AG04450 (cell line): Measurements from ENCODE around the gene LIM2. TPM values are rescaled to one million over a fixed set of nuclear protein-coding genes. Genes with fewer than 3 reads are reported as not detected.
A peak's percentile ranks its signal among the peaks of the same experiment; 100 is the strongest.
"Not testable (repeated sequence)": the region's sequence is repeated elsewhere in the genome, so short reads cannot be mapped to it uniquely, and the experiment has no call there.

ENCODE experiments used
- CTCF ChIA-PET: fragments of 300-600, 350-600 bp; formaldehyde crosslinking; extraction: SDS; loops from one replicate; lab custom pipeline; 2022; ENCODE audit warnings: antibody characterized with exemption, inconsistent platforms; lab: Charles Lee
- POLR2A ChIA-PET: fragments of 350-600 bp; formaldehyde crosslinking; extraction: SDS; loops from one replicate; lab custom pipeline; 2021; ENCODE audit warnings: antibody characterized with exemption, inconsistent platforms; lab: Yijun Ruan, JAX
- DNase-seq: peaks from one replicate; pipeline ENCODE4 v3.0.0-alpha.2; 2011; ENCODE audit warnings: low read depth, low spot score
- H3K27ac ChIP-seq: one replicate; pipeline ENCODE4 v1.5.1; 2012; ENCODE audit warnings: low read depth, low read length, control low read depth
- H3K27me3 ChIP-seq: one replicate; pipeline ENCODE4 v1.6.0; 2012; ENCODE audit warnings: low read length; ENCODE audit not compliant: control insufficient read depth, insufficient read depth
- H3K4me3 ChIP-seq: 2 replicates; pipeline ENCODE4 v1.5.1; 2011; ENCODE audit warnings: mild to moderate bottlenecking, low read depth, low read length, control low read depth
- H3K9me3 ChIP-seq: 2 replicates; pipeline ENCODE4 v1.5.1; 2012; ENCODE audit warnings: low read length; ENCODE audit not compliant: control insufficient read depth, insufficient read depth
- CTCF ChIP-seq: IDR thresholded peaks from 2 replicates; pipeline ENCODE4 v1.5.1; 2011; ENCODE audit warnings: low read depth, low read length, control low read depth, inconsistent platforms
- polyA plus RNA-seq: library from polyadenylated mRNA; depleted of rRNA; stranded (reverse); fragments of >200 nt; gene quantifications from 2 replicates; pipeline ENCODE4 v1.2.3, GENCODE V29; 2011

Gene LIM2
- polyA plus RNA-seq, 1 experiment: not detected

- no peaks in the 10 kb centered on the region; the same call in 1 of the 2 replicates for H3K9me3 ChIP-seq
- DNase-seq: no peak
- CTCF ChIA-PET: no interaction called here
Observed at GRCh38 chr19:51427201-51427600, 39.4 kb upstream of the LIM2 start.

GRCh38 chr19:51422053-51422448, 34.3 kb upstream of the LIM2 start:
- H3K27ac ChIP-seq: no peak overlapping the region
- no peaks in the 10 kb centered on the region for H3K27me3 ChIP-seq
- no peaks in the 10 kb centered on the region; the same call in 1 of the 2 replicates for H3K9me3 ChIP-seq
- H3K4me3 ChIP-seq: no peak overlapping the region
- POLR2A ChIA-PET: interaction anchor here (0.7 kb wide), 1 partner anchor 221 kb away, joined by 4 read pairs; no protein-coding TSS in a partner anchor
- peak; percentile 18 for DNase-seq
- peak; percentile 98 for TF ChIP-seq CTCF
- CTCF ChIA-PET: interaction anchor here (0.5 to 3.5 kb wide), 23 partner anchors 14 to 1000 kb away, joined by 3 to 19 read pairs (median 4); partner anchors contain the start of gene LIM2

More at GRCh38 chr19:51427201-51427600, 39.4 kb upstream of the LIM2 start:
- Histone ChIP-seq H3K27ac (no peak overlapping the region), H3K27me3 (no peaks in the 10 kb centered on the region), H3K4me3 (no peak overlapping the region)
- no peak for TF ChIP-seq CTCF
- POLR2A ChIA-PET: no interaction called here

GRCh38 chr19:51421229-51422052, 33.7 kb upstream of the LIM2 start:
- no peak for DNase-seq
- CTCF ChIA-PET: interaction anchor here (0.5 to 3.5 kb wide), 24 partner anchors 15 to 697 kb away, joined by 3 to 19 read pairs (median 3); partner anchors contain the start of gene LIM2
- Histone ChIP-seq H3K4me3 (no peak overlapping the region), H3K27me3 (no peaks in the 10 kb centered on the region), H3K9me3 (no peaks in the 10 kb centered on the region; the same call in 1 of the 2 replicates), H3K27ac (no peak overlapping the region)
- POLR2A ChIA-PET: no interaction called here
- no peak for TF ChIP-seq CTCF

GRCh38 chr19:51420511-51420910, 32.7 kb upstream of the LIM2 start:
- H3K27me3 ChIP-seq, H3K9me3 ChIP-seq, POLR2A ChIA-PET, H3K4me3 ChIP-seq, DNase-seq, H3K27ac ChIP-seq: not testable (repeated sequence)
- CTCF ChIA-PET: interaction anchor here (0.6 to 3.5 kb wide), 8 partner anchors 16 to 240 kb away, joined by 3 to 19 read pairs (median 6); no protein-coding TSS in a partner anchor

GRCh38 chr19:51418707-51419106, 30.9 kb upstream of the LIM2 start:
- no peak overlapping the region for H3K27ac ChIP-seq
- CTCF ChIA-PET: interaction anchor here (0.6 to 1.6 kb wide), 3 partner anchors 11 to 243 kb away, joined by 3 to 8 read pairs (median 3); no protein-coding TSS in a partner anchor
- TF ChIP-seq CTCF: no peak

More at GRCh38 chr19:51418707-51419106, 30.9 kb upstream of the LIM2 start:
- H3K27me3 ChIP-seq: no peaks in the 10 kb centered on the region
- H3K9me3 ChIP-seq: no peaks in the 10 kb centered on the region; the same call in 1 of the 2 replicates
- H3K4me3 ChIP-seq: no peak overlapping the region
- DNase-seq: no peak
- POLR2A ChIA-PET: no interaction called here
